HG03520 (cell line): ENCODE data around the gene XYLT1.

Experiments used
- ATAC-seq: cut with Tn5 transposase; IDR thresholded peaks from one replicate; pipeline ENCODE4 v1.9.1; 2021; ENCODE audit warnings: mild to moderate bottlenecking, moderate library complexity; ENCODE audit not compliant: unreplicated experiment

The XYLT1 gene

DNA sequence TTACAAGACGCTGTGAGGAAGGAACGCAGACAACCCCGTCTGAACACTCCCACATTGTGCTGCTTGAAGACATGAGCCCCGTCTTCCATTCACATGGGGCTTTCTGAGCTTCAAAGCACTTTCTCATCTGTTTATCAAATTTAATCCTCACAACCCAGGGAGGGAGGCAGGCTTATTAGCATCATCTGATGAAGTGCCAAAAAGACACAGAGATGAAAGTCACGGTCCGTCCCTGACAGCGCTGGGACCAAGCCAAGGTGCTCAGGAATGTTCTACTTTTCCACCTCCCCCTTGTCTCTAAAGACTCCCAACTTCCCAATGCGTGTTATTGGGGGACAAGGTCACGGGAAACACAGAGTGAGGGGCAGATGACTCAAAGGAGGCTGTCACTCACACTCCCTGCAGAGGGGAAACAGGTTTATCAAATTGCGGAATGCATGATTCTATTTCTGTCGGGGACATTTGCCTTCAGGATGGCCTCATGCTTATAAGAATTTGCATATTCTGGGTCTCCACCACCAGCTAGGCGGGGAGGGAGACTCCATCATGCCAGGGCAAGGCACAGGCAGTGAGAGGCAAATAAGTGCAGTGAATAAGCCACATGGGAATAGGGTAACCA, 10.7 kb downstream of the XYLT1 start:
- no peak for ATAC-seq

DNA sequence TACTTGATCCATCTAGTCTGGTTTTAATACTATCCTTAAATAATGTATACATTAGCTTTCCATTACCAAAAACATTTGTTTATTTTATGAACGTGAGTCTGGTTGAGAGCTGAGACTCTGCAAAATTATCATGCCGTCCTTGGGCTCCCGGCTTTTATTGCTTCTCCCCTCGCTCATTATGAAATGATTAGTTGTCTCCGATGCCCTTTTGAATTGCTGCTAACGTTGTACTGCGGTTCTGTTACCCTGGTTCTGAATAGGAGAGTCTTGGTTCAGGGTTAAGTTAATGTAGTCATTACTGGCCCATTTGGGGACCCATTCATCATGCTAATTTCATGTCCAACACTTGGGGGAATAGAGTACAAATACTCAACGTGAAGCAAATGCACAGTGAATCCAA, 12.8 kb downstream of the XYLT1 start:
- ATAC-seq: no peak

DNA sequence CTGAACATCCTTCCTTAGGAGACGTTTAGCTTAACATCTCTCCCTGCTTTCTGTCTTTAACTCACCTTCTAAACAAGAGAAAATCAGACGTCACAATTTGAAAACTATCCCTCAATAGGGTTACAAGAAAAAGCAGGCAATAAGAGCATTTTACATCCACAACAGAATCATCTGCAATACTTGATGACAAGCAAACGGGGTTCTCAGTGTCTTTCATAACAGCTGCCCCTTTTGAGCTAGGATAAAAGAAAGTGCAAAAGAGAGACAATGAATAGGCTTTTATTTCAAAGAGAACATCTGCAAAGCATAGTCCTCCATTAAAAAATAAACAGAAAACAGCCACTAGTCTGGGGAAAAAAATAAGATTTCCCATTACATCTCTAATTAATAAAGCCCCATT, 13.2 kb downstream of the XYLT1 start:
- ATAC-seq: no peak

DNA sequence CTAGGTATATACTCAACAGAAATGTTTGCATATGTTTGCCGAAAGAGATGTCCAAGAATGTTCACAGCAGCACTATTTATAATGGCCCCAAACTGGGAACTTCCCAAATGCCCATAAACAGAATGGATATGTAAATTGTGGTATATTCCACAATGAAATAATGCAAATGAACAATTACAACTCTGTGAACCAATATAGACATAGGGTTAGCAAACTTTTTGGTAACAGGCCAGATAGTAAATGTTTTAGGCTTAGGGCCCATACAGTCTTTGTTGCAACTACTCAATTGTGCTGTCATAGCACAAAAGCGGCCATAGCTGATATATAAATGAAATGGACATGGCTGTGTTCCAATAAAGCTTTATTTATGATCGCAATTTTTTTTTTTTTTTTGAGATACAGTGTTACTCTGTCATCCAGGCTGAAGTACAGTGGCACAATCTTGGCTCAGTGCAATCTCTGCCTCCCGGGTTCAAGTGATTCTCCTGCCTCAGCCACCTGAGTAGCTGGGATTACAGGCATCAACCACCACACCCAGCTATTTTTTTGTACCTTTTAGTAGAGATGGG, 16.5 kb downstream of the XYLT1 start:
- no peak for ATAC-seq

DNA sequence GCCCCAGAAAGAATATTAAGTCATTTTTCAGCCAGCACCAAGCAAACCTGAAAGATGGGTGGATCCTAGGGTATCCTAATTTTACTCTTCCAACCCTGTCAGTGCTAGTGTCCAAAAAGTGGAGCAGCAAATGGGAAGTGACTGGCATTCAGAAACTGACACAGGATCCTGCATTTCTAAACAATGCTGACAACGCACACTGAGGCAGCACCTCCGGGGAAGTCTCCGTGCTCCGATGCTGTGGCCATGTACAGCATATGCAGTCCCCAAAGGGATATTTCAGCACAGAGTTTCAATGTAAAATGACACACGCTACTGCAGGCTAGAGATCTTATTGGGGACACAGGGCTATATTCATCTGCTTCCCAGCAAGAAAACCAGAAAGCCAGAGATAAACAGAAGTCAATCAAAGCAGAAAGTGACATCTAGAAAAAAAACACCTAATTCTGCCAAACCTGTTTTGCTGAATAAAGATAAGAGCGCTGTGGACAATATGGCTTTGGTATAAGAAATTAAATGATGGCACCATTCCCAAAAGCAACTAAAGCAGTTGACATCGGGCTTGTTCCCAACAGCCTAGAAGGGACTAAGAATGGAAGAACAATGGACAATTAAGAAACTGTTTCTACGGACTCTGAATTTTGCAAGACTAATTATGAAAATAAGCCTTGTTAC, 17.3 kb downstream of the XYLT1 start:
- no peak for ATAC-seq

DNA sequence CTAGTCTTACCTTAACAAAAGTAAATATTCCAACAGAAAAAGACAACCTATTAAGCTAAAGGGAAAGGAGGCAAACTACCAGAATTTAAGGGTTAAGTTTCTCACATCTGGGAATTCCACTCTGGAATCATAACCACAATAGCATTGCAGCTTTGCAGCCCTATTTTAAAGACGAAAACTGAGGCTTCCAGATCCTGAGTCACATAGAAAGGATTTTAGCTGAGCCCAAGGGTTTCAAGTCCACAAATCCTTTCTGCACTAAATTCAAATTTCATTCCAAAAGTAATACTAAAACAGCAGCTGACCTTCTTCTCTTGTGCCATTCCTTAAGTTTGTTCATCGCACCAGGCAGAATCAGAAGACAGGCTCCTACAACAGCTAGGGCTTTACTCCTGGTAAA, 17.8 kb downstream of the XYLT1 start:
- ATAC-seq: no peak

DNA sequence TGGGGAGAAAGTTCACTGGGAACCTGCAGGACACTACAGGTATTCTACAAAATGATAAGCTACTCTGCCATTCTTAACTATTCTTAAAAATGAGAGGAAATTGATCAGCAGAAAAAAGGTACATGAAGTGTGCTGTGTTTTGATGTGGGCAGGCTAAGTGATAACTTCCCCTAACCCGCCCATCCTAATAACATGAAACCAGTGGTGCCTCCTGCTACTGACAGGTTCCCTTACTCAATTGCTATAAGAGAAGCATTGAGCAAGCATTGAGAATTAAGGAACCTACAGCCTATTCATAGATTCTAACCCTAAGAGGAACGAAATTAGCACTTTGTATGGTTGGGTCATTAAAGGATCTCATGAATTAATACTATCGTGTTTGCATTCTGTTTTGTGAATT, 18.9 kb downstream of the XYLT1 start:
- no peak for ATAC-seq

DNA sequence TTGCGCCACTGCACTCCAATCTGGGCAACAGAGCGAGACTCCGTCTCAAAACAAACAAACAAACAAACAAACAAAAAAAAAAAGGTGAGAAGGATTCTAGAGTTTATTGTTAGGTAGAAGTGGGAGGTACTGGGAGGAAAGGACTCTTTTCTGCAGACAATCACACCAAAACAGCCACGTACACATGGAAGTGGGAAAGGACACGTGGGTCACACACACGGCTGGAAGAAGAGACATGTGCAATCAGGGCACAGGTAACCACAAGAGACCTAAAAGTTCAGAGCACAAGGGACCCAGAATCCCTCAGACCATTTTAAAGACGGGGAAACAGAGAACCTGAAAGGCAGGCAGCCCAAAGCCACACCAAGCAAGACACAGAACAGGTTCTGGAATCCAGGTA, 20.5 kb downstream of the XYLT1 start:
- no peak for ATAC-seq

DNA sequence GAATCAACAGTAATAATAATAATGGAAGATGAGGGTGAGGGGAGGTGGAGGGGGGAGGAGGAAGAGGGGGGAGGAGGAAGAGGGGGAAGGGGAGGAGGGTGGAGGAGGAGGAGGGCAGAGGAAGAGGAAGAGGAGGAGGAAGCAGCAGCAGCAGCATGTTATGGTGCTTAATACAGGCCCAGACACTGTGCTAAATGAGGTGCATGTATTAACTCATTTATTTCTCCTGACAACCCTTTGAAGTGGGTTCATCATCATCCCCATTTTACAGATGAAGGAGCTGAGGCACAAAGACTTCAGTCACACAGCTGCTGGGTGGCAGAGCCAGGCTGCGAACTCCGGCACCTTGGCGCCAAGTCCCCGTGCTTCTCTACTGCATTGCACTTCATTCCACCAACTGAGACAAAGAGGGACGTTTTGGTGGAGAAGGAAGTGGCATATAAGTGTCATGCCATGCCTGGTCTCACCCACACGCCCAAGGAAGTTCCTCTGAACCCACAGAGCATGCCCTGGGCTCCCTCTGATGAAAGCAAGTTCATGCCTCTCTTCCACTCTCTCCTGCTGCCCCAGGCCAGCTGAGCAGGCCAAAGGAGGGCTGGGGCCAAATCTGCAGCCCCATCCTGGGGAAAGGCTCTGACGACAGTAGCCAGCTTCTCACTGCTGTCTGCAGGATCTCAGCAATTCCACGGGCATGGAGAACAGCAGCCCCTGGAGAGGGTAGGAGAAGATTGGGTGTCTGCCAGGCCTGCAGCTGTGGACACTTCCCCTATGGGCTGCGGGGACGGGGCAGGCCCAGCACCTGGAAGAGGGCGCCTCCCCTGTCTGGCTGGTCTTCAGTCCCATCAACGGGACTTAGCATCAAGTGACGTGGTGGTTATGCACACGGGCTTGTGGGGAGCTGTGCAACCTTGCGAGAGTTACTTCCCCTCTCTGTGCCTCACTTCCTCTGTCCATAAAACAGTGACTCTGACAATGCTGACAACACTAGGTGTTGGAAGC, 21.8 kb downstream of the XYLT1 start:
- ATAC-seq: no peak

DNA sequence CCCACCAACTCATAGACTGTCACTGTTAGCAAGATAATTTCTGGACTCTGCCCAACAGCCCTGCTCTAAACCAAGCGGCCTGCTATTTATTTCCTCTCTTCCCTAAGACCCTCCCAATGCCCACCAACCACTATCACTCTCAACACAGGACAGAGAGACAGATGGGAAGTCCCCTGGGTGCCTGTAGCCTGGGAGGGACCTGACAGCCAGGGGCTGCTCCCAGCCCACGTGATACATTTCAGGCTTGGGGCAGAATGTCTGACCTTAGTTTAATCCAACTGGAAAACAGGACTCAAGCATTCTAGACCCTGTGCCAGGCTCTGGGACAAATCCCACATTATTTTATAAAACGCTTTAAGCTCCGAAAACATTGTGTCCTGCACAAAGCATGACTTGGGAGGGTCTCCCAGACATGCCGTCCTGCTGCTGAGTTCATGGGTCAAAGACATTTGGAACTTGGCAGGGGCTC, 23.6 kb downstream of the XYLT1 start:
- ATAC-seq: no peak

DNA sequence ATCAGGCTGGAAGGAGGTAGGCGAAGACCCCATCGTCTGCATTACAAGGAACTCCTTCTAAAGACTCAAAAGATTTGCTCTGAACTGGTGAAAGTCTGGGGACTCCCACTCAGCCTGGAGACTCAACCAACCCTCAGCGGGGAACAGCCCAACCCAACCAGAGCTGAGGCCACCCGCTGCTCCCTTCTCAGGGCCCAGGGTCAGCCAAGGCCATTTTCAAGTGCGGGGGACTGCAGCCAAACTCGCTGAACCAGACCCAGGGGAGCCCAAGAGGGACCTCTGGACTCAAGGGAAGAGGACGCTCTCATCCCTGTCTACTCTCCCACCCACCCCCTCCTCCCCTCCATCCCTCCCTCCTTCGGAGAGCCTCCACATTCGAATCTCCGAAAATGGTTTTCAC, 24.1 kb downstream of the XYLT1 start:
- ATAC-seq: no peak

DNA sequence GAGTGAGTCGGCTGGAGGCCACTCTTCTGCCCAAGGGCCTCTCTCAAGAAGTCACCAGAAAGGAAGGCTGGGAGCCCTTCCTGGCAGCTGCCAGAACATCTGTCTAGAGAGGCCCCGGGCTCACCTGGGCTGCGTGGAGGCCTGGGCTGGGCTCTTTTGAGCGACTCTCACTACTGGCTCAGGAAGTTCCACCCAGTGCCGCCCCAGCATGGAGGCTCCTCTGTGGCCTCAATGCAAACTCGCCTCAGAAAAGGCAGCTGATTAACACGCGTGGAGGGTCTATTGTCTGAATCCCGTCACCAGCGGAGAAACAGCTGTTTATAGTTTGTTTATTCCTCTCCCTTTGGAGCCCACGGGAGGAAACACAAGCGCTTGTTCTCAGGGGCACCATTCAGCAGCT, 25.3 kb downstream of the XYLT1 start:
- ATAC-seq: no peak

DNA sequence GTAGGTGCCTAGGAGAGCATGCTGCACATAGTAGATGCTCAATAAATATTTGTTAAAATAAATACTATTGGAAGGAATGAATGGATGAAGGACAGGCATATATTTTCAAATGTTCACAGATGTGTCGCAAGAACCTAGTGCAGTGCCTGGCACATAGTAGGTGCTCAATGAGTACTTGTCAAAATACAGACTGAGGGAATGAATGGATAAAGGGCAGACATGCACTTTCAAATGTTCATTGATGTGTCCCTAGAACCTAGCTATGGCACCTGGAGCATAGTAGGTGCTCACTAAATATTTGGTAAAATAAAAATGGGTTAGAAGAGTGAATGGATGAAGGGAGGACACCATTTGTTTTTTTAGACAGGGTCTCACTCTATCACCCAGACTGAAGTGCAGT, 26.1 kb downstream of the XYLT1 start:
- ATAC-seq: no peak

DNA sequence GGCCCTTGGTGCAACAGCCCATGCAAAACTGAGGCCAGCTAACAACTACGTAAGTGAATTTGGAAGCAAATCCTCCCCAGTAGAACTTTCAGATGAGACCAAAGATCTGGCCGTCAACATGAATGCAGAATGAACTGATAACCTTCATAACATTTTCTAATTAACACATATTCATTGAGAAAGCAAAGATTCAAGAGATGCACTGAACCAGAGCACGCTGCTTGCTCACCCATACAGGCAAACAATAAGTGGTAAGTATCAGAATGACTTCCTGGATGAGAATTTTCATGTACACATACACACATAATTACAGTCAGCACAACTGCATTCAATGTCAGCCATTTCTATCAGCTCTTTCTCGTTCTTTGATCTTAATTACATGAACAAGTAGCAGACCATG, 30.6 kb downstream of the XYLT1 start:
- ATAC-seq: no peak

DNA sequence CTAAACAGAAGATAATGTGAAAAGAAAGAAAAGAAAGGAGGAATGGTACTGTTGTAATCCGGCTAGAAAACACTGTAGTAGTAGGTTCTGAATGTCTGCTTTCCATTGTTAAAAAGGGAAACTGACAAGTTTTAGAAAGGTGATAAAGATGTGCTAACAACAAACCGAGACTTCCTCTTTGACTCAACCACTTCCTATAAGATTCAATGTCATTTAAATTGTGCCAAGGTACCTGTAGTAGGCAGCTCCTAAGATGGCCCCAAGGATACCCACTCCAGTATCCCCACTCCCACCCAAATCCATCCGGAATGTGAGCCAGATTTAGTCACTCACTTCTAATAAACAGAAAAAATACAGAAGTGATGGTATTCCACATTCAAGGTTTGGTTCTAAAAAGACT, 31.2 kb downstream of the XYLT1 start:
- no peak for ATAC-seq

DNA sequence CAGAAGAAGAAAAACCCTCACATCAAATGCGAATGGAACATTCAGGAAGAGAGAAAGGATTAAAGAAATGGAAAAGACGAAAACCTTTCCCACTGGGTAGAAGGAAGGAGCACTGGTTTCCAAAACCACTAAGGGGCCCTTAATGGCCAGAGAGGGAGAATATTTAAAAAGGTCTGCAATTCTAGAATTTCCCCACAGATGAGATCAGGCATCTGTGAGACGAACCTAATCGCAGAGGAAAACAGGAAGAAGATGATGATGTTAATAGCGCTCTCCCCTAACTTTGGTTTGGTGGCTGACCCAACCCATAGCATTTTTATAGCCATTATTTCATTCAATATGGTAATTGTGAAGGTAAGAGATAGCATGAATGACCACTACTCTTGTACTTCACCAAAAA, 32.8 kb downstream of the XYLT1 start:
- ATAC-seq: no peak

DNA sequence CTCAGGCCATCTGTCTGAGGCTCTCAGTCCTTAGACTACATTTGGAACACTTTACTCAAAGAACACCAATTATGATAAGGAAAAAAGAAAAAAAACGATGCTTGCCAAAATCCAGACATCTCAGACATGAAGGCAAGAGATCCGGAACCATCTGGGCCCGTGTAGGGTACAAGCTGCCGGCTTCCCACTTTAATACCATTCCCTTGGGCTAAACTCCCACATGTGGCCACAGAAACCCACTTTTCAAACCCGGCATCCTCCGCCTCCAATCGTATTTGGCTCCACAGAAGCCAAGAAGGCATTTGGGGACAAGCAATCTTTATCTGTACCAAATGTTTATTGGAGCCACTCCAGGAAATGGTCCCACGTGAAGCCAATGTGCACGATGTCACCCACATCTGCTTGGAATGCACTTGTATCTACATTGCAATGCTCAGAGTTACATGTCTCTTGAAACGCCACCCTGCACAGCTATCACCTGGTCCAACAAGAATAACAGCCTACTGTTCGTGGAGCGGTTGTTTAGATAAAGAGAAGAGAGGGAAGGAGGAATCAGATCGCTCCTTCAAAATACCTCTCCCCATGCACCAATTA, 33.5 kb downstream of the XYLT1 start:
- ATAC-seq: no peak

DNA sequence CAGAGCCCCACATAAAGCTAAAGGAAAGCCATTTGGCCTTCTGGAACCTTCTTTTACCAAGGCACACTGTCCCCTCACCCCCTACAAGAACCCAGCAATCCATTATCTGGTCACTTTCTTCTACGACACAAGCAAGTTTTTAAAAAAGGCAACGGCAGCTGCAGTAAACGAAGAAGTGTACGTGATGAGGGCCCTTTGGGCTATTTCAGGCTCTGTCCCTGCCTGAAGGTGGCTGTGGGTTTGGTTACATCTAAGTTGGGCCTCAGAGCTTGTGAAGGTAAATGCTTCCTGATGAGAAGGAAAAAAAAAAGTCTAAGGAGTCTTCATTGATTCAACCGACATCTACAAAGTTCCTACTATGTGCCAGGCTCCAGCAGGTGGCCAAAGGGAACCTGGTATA, 35.4 kb downstream of the XYLT1 start:
- no peak for ATAC-seq

DNA sequence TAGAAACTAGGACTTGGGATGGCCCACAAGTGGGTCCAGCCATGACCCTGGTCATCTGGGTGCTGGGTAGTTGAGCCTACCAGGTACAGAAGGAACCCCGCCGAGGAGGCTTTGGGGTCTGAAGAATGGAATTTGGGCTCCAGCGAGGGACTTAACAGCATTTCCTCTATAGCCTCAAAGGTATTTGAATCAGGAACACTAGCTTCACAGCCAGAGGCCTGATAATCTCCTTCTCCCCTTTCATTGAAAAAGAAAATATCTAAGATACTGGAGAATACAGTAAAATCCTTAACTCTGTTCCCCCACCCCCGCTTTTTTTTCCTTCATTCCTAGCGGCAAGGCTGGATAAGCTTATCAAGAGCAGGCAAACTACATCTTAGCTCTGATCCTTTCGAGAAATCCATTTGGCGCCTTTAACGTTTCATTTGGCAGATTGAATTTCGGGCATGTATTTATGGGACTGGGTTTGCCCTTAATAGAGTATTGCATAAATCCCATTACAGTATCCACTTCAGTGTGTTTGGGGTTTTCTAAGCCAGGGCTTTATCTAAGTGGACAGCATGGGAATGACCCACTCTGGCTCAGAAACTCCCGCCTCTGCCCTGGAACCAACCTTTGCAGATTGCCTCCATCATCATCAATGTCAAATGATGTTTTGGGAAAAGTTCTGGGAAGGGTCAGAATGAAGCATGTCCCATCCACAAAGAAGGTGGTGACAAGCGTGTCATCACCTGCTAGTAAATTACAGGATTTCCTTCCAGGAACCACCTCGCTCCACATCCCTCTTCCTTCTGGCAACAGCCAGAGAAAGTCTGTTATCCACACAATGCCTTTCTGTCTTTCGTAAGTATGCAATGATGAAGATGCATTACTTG, 36.9 kb downstream of the XYLT1 start:
- no peak for ATAC-seq
